Memory B cell (primary cell): Measurements from ENCODE around the gene DNAJC21.

Experiments
- ATAC-seq: fragments of 150-1000 bp; cut with Tn5 transposase; 2 replicates; pipeline ENCODE4 v1.10.0; 2021; ENCODE audit warnings: low read depth, mild to moderate bottlenecking, moderate library complexity
- DNase-seq, 2 donors: peaks; one replicate each; pipeline ENCODE4 v3.0.0; 2022; ENCODE audit warnings: low spot score in 2 of 2
- H3K27ac Mint-ChIP-seq: one replicate; pipeline ENCODE4 v1.8.0; 2022; ENCODE audit warnings: mild to moderate bottlenecking, moderate library complexity, mixed read lengths
- H3K27me3 Mint-ChIP-seq: one replicate; pipeline ENCODE4 v1.8.0; 2022; ENCODE audit warnings: mixed read lengths
- H3K36me3 Mint-ChIP-seq: one replicate; pipeline ENCODE4 v1.8.0; 2022; ENCODE audit warnings: mild to moderate bottlenecking, mixed read lengths
- H3K4me1 Mint-ChIP-seq: one replicate; pipeline ENCODE4 v1.8.0; 2022; ENCODE audit warnings: mixed read lengths
- H3K4me3 Mint-ChIP-seq: one replicate; pipeline ENCODE4 v1.8.0; 2022; ENCODE audit warnings: mild to moderate bottlenecking, moderate library complexity, mixed read lengths
- H3K9me3 Mint-ChIP-seq: one replicate; pipeline ENCODE4 v1.8.0; 2022; ENCODE audit warnings: mixed read lengths

DNAJC21 gene

GRCh38 chr5:34977934-34978613, 48.7 kb downstream of the DNAJC21 start:
- H3K36me3 Mint-ChIP-seq: peaks cover 1% of the 10 kb centered on the region
- no peak for ATAC-seq

GRCh38 chr5:34978681-34979080, 49.3 kb downstream of the DNAJC21 start:
- DNase-seq: no peak
- ATAC-seq: no peak
- Mint-ChIP-seq H3K27ac (no peak overlapping the region), H3K9me3 (peaks cover 3% of the 10 kb centered on the region), H3K4me1 (no peaks in the 10 kb centered on the region), H3K4me3 (no peak overlapping the region), H3K36me3 (peaks cover 1% of the 10 kb centered on the region), H3K27me3 (peaks cover 6% of the 10 kb centered on the region)

More at GRCh38 chr5:34977934-34978613, 48.7 kb downstream of the DNAJC21 start:
- Mint-ChIP-seq H3K9me3 (peaks cover 3% of the 10 kb centered on the region), H3K4me3 (no peak overlapping the region), H3K27me3 (peaks cover 6% of the 10 kb centered on the region), H3K27ac (no peak overlapping the region), H3K4me1 (no peaks in the 10 kb centered on the region)
- no peak for DNase-seq

GRCh38 chr5:34982823-34983222, 53.5 kb downstream of the DNAJC21 start:
- DNase-seq (no peak), ATAC-seq (no peak)
- peaks cover 6% of the 10 kb centered on the region for H3K27me3 Mint-ChIP-seq
- H3K4me3 Mint-ChIP-seq: no peak overlapping the region
- H3K27ac Mint-ChIP-seq: no peak overlapping the region
- H3K9me3 Mint-ChIP-seq: peaks cover 12% of the 10 kb centered on the region
- peaks cover 3% of the 10 kb centered on the region for H3K36me3 Mint-ChIP-seq
- H3K4me1 Mint-ChIP-seq: no peaks in the 10 kb centered on the region

- Mint-ChIP-seq H3K36me3 (peaks cover 1% of the 10 kb centered on the region), H3K4me1 (no peaks in the 10 kb centered on the region)
Measured at GRCh38 chr5:34986965-34987364, 57.6 kb downstream of the DNAJC21 start.

GRCh38 chr5:34991486-34992238, 62.3 kb downstream of the DNAJC21 start:
- Mint-ChIP-seq H3K4me1 (no peaks in the 10 kb centered on the region), H3K4me3 (no peak overlapping the region), H3K27ac (no peak overlapping the region), H3K9me3 (peaks cover 5% of the 10 kb centered on the region), H3K36me3 (no peaks in the 10 kb centered on the region), H3K27me3 (peaks cover 19% of the 10 kb centered on the region)
- no peak for ATAC-seq
- no peak for DNase-seq

More at GRCh38 chr5:34986965-34987364, 57.6 kb downstream of the DNAJC21 start:
- no peak overlapping the region for H3K27ac Mint-ChIP-seq
- no peak overlapping the region for H3K4me3 Mint-ChIP-seq
- ATAC-seq (no peak), DNase-seq (no peak)
- H3K27me3 Mint-ChIP-seq: peaks cover 8% of the 10 kb centered on the region
- H3K9me3 Mint-ChIP-seq: peaks cover 9% of the 10 kb centered on the region

GRCh38 chr5:34993951-34994350, 64.6 kb downstream of the DNAJC21 start:
- no peak for DNase-seq
- Mint-ChIP-seq H3K4me3 (no peak overlapping the region), H3K9me3 (no peaks in the 10 kb centered on the region), H3K4me1 (no peaks in the 10 kb centered on the region), H3K27ac (no peak overlapping the region), H3K36me3 (no peaks in the 10 kb centered on the region), H3K27me3 (peaks cover 16% of the 10 kb centered on the region)
- ATAC-seq: no peak

- H3K4me3 Mint-ChIP-seq: no peak overlapping the region
- peaks cover 16% of the 10 kb centered on the region for H3K27me3 Mint-ChIP-seq
- no peak for ATAC-seq
- H3K9me3 Mint-ChIP-seq: no peaks in the 10 kb centered on the region
- no peak overlapping the region for H3K27ac Mint-ChIP-seq
- no peaks in the 10 kb centered on the region for H3K36me3 Mint-ChIP-seq
- no peak for DNase-seq
- H3K4me1 Mint-ChIP-seq: no peaks in the 10 kb centered on the region
Measured at GRCh38 chr5:34996261-34996660, 66.9 kb downstream of the DNAJC21 start.

- H3K27ac Mint-ChIP-seq: no peak overlapping the region
- DNase-seq (no peak), ATAC-seq (no peak)
- no peaks in the 10 kb centered on the region for H3K36me3 Mint-ChIP-seq
- H3K4me3 Mint-ChIP-seq: no peak overlapping the region
- H3K9me3 Mint-ChIP-seq: no peaks in the 10 kb centered on the region
- H3K4me1 Mint-ChIP-seq: no peaks in the 10 kb centered on the region
- peaks cover 14% of the 10 kb centered on the region for H3K27me3 Mint-ChIP-seq
Measured at GRCh38 chr5:34998058-34998789, 68.9 kb downstream of the DNAJC21 start.

GRCh38 chr5:35001842-35002241, 72.5 kb downstream of the DNAJC21 start:
- ATAC-seq (no peak), DNase-seq (no peak)
- H3K9me3 Mint-ChIP-seq: no peaks in the 10 kb centered on the region
- H3K27ac Mint-ChIP-seq: no peak overlapping the region
- peaks cover 11% of the 10 kb centered on the region for H3K27me3 Mint-ChIP-seq
- no peak overlapping the region for H3K4me3 Mint-ChIP-seq
- H3K36me3 Mint-ChIP-seq: no peaks in the 10 kb centered on the region
- no peaks in the 10 kb centered on the region for H3K4me1 Mint-ChIP-seq

GRCh38 chr5:35002459-35002858, 73.1 kb downstream of the DNAJC21 start:
- ATAC-seq (no peak), DNase-seq (no peak)
- Mint-ChIP-seq H3K27ac (no peak overlapping the region), H3K9me3 (no peaks in the 10 kb centered on the region), H3K36me3 (no peaks in the 10 kb centered on the region), H3K27me3 (peaks cover 13% of the 10 kb centered on the region), H3K4me3 (no peak overlapping the region), H3K4me1 (no peaks in the 10 kb centered on the region)

- H3K4me1 Mint-ChIP-seq: no peaks in the 10 kb centered on the region
- DNase-seq (peak; percentile 31 to 38), ATAC-seq (peak; percentile 26)
- H3K27me3 Mint-ChIP-seq: peaks cover 13% of the 10 kb centered on the region
- H3K27ac Mint-ChIP-seq: no peak overlapping the region
- no peaks in the 10 kb centered on the region for H3K36me3 Mint-ChIP-seq
- no peaks in the 10 kb centered on the region for H3K9me3 Mint-ChIP-seq
- H3K4me3 Mint-ChIP-seq: no peak overlapping the region
Measured at GRCh38 chr5:35003018-35003957, 73.9 kb downstream of the DNAJC21 start.

GRCh38 chr5:35004200-35004599, 74.8 kb downstream of the DNAJC21 start:
- DNase-seq: no peak
- Mint-ChIP-seq H3K27me3 (peaks cover 15% of the 10 kb centered on the region), H3K4me3 (no peak overlapping the region), H3K4me1 (no peaks in the 10 kb centered on the region), H3K9me3 (no peaks in the 10 kb centered on the region), H3K36me3 (no peaks in the 10 kb centered on the region), H3K27ac (no peak overlapping the region)
- no peak for ATAC-seq

- H3K36me3 Mint-ChIP-seq: no peaks in the 10 kb centered on the region
- H3K4me1 Mint-ChIP-seq: no peaks in the 10 kb centered on the region
- DNase-seq: no peak
- no peak overlapping the region for H3K4me3 Mint-ChIP-seq
- H3K27me3 Mint-ChIP-seq: peaks cover 19% of the 10 kb centered on the region
- no peak for ATAC-seq
- no peaks in the 10 kb centered on the region for H3K9me3 Mint-ChIP-seq
- no peak overlapping the region for H3K27ac Mint-ChIP-seq
Measured at GRCh38 chr5:35004771-35005170, 75.4 kb downstream of the DNAJC21 start.
